Stimulated activated CD8-positive, alpha-beta memory T cell treated with anti-CD3 and anti-CD28 coated beads, Interleukin-2, amount 100 ng/mL, for 1 hour (primary cell): ENCODE measurements around the gene ADAP2.
"Not testable (repeated sequence)": the region's sequence is repeated elsewhere in the genome, so short reads cannot be mapped to it uniquely, and the experiment has no call there.

Experiments
- DNase-seq, 2 donors: peaks; one replicate each; pipeline ENCODE4 v3.0.0-alpha.2; 2020; ENCODE audit warnings: low read depth in 2 of 2

Gene ADAP2

GRCh38 chr17:30970831-30971567 lies 49.3 kb downstream of the ADAP2 start, which contains the start of gene RNF135:
TSS of gene RNF135 (plus strand) at chr17:30971039. CDS start at chr17:30971074, 35 bp downstream.
- DNase-seq = peak in 1 of 2 donors; percentile 27

DNA sequence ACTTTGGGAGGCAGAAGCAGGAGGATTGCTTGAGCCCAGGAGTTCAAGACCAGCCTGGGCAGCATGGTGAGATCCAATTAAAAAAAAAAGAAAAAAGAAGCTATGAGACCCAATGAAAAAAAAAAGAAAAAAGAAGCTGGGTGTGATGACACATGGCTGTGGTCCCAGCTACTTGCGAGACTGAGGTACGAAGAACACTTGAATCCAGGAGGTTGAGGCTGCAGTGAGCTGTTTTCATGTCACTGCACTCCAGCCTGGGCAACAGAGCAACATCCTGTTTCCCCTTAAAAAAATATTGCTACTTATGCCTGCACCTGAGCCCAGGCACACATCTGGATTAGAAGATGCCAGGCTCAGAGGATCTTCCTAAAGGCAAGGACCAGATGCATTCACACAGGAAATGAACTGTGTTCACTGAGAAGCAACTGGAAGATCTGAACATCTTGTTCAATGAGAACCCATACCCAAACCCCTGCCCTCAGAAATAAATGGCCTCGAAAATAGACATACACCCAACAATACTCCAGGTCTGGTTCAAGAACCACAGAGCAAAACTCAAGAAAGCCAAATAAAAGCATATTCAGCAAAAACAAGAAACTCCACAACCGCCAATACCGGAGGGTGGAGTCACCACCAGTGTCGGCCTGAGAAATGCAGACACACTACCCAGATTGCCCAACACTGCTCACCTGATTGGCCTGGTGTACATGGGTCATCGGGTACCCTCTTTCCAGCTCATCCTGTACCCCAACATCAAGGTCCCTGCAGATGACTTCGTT lies 53.5 kb downstream of the ADAP2 start:
- no peak for DNase-seq

GRCh38 chr17:30979919-30980318 lies 58.2 kb downstream of the ADAP2 start:
- not testable (repeated sequence) for DNase-seq

DNA sequence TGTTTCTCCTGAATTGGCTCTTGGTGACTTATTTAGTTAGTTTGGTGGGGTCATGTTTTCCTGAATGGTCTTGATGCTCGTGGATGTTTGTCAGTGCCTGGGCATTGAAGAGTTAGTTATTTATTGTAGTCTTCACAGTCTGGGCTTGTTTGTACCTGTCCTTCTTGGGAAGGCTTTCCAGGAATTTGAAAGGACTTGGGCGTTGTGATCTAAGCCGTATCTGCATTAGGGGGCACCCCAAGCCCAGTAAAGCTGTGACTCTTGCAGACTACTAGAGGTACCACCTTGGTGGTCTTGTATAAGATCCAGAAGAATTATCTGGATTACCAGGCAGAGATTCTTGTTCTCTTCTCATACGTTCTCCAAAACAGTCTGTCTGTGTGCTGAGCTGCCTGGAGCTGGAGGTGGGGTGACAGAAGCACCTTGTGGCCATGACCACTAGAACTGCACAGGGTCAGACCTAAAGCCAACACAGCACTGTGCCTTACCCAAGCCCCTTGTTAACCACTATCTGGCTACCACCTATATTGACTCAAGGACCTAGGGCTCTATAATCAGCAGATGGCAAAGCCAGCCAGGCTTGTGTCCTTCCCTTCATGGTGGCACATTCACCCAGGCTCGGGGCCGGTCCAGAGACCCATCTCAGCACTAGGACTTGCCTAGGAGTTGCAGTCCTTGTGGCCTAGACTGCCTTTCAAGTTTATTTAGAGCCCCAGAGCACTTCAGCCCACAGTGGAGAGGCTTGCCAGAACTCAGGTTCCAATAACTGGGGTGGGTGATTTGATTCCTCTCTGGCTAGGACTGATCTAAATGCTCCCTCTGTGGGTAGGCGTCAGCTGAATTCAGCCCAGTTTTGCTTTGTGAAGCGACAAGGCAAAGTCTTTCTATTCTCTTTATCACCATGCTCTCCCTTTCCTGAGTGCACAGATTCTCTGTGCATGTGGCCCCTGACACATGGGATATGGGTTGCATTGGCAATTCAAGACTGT lies 60.1 kb downstream of the ADAP2 start:
- no peak for DNase-seq

- no peak for DNase-seq
Measured at GRCh38 chr17:30982855-30983254, 61.1 kb downstream of the ADAP2 start.

DNA sequence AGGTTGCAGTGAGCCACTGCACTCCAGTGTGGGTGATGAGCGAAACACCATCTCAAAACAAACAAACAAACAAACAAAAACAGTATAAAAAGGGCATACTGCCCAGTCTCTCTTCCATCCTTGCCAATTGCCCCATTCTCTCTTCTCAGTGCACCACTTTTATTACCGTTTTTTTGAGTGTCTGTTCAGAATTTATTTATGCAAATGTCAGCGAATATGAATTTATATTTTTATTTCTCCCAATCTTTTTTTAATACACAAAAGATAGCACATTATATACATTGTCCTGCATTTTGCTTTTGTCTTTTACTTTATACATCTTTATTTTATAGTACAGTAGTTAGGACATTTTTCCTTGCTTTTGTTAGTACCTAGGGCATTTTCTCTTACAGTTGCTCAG lies 68.7 kb downstream of the ADAP2 start:
- no peak for DNase-seq

DNA sequence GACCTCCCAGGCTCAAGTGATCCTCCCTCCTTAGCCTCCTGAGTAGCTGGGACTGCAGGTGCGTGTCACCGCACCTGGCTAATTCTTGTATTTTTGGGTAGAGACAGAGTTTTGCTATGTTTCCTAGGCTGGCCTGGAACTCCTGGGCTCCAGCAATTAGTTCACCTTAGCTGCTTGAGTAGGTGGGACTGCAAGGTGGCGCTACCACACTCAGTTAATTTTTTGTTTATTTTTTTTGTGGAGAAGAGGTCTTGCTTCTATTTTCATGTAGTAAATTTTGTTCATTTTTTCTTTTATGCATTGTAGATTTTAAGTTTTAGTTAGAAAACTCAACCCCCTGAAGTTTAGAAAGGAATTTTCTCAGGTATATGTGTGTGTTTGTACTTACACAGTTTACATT lies 70.8 kb downstream of the ADAP2 start:
- no peak for DNase-seq

DNA sequence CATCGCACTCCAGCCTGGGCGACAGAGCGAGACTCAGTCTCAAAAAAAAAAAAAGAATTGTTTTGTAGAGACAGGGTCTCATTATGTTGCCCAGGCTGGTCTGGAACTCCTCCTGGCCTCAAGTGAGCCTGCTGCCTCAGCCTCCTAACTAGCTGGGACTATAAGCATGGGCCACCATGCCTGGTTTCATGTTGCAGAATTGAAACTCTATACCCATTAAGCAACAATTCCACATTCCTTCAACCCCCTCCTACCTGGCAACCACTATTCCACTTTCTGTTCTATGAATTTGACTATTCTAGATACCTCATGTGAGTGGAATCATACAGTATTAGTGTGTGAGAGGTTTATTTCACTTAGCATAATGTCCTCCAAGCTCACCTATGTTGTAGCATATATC lies 73.6 kb downstream of the ADAP2 start:
- DNase-seq = no peak

GRCh38 chr17:30996486-30996885 lies 74.7 kb downstream of the ADAP2 start:
- DNase-seq = no peak

DNA sequence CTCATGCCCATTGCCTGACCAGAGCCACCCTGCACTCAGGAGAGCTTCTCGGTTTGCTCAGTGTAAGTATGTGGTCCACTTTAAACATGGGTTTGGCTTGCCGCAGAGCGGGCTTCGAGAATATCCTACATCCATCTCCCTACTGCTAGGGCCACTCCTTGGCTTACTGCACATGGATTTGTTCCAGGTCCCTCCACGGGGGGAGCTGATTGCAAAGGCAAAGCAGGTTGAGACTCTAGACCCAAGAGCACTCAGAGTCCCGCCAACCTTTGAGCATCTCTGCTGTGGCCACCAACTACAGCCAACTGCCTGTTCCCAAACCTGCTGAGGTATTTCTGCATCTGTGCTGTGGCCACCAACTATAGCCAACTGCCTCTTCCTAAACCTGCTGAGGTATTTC lies 75.5 kb downstream of the ADAP2 start:
- DNase-seq = no peak

DNA sequence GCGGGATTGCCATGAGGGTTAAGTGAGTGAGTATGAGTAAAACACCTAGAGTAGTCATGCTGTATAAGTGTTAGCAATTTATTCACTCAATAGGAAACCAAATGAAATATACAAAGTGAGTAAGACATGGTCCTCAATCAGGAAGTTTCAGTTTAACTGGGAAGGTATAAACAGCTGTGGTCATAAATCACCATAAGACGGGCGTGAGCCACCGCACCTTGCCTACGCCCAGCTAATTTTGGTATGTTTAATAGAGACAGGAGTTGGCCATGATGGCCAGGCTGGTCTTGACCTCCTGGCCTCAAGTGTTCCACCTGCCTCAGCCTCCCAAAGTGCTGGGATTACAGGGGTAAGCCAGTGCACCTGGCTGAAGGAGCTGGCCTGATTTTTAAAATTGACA lies 76.1 kb downstream of the ADAP2 start:
- no peak for DNase-seq

GRCh38 chr17:31002047-31002446 lies 80.3 kb downstream of the ADAP2 start:
- no peak for DNase-seq

DNA sequence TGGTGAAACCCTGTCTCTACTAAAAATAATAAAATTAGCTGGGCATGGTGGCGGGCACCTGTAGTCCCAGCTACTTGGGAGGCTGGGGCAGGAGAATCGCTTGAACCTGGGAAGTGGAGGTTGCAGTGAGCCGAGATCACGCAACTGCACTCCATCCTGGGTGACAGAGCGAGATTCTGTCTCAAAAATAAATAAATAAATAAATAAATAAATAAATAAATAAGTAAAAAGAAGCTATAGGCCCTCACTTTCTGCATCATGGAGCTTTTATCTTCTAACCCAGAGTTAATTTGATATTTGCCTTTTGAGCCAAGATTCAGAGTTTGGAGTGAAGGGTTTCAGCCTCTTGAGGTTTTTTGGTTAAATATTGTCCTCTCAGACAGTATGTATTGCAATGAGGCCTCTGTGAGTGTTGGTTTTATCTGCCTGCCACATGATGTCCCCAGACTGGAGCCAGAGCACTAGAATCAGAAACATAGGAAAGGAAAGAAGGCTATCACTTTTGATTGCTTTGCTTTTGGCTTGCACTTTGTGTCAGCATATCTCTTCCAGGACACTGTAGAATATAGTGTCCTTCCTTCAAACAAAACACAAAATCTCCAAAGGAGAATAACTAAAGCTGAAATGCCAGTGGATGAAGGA lies 81.6 kb downstream of the ADAP2 start:
- DNase-seq = no peak

DNA sequence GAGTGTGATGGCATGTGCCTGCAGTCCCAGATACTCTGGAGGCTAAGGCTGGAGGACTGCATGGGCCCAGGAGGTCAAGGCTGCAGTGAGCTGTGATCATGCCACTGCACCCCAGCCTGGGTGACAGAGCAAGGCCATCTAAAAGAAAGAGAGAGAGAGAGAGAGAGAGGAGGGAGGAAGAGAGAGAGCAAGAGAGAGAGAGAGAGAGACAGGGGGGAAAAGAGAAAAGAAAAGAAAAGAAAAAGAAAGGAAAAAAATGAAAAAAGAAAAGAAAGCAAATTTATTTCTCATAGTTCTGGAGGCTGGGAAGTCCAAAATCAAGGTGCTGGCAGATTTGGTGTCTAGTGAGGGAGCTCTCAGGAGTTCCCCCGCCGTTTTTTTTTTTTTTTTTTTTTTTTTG lies 82.4 kb downstream of the ADAP2 start:
- DNase-seq = no peak

GRCh38 chr17:31007695-31008373 lies 86.1 kb downstream of the ADAP2 start:
- no peak for DNase-seq

- DNase-seq = peak; percentile 8 to 13
Measured at GRCh38 chr17:31008374-31009041, 86.8 kb downstream of the ADAP2 start.
